Activated CD4-positive, CD25-positive, alpha-beta regulatory T cell treated with anti-CD3 and anti-CD28 coated beads, Interleukin-2, amount 50 U/mL, for 16 hours (primary cell): Measurements from ENCODE around the gene ACTR1A.
"Not testable (repeated sequence)": the region's sequence is repeated elsewhere in the genome, so short reads cannot be mapped to it uniquely, and the experiment has no call there.

Experiments used
- DNase-seq: peaks from one replicate; pipeline ENCODE4 v3.0.0-alpha.2; 2020; ENCODE audit warnings: low read depth, low spot score

Gene ACTR1A

DNA sequence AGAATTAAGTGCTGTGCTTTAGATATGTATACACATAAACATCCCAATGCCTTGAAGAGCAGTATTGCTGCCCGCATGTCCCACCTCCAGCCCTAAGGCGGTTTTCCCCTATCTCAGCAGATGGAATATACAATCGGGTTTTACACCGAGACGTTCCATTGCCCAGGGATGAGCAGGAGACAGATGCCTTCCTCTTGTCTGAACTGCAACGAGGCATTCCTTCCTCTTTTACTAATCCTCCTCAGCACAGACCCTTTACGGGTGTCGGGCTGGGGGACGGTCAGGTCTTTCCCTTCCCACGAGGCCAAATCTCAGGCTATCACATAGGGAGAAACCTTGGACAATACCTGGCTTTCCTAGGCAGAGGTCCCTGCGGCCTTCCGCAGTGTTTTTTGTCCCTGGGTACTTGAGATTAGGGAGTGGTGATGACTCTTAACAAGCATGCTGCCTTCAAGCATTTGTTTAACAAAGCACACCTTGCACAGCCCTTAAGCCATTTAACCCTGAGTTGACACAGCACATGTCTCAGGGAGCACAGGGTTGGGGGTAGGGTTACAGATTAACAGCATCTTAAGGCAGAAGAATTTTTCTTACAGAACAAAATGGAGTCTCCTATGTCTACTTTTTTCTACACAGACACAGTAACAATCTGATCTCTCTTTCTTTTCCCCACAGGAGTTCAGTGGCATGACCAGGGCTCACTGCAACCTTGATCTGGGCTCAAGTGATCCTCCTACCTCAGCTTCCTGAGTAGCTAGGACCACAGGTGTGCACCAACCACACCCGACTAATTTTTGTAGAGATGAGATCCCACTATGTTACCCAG is 47.6 kb downstream of the ACTR1A start:
- DNase-seq = not testable (repeated sequence)

DNA sequence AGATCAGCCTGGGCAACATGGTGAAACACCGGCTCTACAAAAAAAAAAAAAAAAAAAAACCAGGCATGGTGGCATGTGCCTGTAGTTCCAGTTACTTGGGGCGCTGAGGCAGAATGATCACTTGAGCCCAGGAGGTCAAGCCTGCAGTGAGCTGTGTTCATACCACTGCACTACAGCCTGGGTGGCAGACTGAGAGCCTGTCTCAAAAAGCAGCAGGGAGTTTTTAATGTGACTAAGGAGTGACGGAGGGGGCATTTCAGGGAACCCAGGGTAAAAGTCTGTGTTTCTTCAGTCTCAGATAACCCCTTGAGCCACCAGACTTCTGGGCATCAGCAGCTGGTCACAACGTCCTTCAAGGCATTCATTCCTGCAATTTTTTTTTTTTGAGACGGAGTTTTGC is 49.0 kb downstream of the ACTR1A start:
- DNase-seq = no peak

DNA sequence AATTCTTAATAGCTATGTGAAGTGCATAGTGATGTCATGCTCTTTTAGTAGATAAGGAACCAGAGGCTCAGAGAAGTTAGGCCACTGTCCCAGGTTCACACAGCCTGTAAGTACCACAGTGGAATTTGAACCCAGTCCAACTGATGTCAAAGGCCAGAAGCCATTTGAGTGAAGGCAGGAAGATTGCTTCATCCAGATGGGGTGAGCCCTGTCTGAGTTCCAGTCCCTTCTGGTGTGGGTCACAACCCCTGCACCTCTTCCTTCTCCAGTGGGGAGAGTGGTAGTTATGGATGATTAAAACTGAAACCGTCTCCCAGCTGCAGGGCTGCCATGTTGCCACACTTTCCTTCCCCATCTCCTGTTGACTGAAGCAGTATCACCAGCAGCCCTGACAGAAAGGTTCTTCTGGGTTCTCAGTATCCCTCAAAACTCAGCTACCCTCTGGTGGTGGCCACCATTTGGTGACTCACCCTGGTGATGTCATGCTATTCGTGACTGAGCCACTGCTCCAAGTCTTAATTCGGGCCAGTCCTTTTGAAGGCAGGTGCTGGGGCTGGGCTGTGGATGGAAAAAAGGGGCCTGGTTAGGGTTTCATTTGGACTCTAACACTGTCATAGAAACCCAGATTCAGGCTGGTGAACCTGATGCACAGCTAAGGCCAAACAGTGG is 49.7 kb downstream of the ACTR1A start:
- no peak for DNase-seq

DNA sequence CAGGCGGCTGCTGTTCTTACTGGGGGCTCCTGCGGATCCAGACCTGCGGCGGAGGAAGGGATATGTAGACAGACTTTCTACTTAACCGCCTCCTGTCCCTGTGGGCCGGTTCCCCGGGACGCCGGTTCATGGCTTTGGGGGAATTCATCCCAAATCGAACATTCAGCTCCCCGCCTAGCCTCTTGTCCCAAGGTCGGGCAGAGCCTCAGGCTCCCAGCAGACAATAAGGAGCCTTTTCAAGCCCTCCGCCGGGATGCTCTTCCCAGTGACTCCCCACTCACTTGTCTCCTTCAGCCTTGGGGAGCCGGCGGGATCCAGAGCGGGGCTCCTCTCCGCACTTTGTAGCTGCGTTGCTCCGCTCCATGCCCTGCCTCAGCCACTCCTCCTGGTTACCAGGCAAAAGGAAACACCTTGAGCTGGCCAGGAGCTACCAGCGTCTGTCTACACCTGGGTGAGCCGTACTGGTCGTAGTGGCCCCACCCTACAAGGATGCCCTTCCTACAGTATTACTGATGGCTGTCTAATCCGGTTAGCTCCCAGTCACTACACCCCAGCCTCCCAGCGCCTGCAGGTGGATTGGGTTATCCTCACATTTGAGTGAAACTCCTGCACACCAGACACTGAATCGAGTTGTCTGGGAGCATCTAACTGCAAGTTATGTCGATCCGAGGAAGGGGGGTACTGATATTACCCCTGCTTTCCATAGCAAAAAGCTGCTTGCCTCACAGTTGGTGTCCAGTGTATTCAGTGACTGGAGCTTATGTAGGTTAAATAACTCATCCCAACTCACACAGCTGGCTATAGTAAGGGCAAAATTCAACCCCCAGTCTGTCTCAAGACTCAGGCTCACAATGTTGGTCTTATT is 51.2 kb downstream of the ACTR1A start, which contains the start of gene C10orf95:
Gene C10orf95, minus strand, starts transcription at position 439 of the 865 bp plus-strand sequence. CDS start 450 bp downstream, outside the sequence.
- DNase-seq = no peak

DNA sequence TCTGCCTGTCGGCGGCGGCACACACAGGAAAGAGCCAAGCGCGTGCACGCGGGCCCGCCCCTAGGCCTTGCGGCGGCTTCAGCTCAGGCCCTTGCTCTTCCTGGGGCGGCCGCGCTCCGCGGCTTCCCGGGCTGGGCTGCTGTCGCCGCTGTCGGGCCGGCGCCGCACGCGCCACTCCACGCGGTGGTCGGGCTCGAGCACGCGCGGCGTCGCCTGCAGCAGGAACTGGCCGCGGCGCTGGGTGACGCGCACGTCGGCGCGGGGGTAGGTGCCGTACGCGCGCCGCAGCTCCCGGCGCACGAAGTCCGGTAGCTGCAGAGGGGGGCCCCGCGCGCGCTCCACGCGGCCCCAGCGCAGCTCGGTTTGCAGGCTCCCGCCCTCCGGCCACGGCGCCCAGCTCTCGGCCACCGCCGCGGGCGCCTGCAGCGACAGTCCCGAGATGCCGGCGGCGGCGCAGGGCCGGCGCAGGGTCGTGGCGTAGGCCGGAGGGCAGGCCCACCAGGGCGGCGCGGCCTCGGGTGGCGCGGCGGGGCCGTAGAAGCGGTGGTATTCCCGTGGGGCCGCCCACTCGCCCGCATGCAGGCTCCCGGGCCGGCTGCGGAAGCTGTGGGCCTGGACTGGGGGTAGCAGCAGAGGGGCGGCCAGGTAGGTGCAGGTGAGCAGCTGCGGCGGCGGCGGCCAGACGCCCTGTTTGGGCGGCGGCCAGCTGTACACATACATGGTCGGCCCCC is 52.0 kb downstream of the ACTR1A start:
- DNase-seq = peak; percentile 64

DNA sequence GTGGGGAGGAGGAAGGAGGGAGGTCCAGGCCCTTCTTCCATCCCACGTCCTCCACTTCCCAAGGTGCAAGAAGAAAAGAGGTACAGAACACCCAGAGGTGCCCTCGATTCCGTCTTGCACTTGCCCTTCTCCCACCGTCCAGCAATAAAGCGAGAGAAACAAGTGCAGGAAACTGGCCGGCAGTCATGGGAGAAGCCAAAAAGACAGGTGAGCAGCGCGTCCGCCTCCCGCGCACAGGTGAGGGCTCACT is 52.5 kb downstream of the ACTR1A start:
- DNase-seq = no peak

DNA sequence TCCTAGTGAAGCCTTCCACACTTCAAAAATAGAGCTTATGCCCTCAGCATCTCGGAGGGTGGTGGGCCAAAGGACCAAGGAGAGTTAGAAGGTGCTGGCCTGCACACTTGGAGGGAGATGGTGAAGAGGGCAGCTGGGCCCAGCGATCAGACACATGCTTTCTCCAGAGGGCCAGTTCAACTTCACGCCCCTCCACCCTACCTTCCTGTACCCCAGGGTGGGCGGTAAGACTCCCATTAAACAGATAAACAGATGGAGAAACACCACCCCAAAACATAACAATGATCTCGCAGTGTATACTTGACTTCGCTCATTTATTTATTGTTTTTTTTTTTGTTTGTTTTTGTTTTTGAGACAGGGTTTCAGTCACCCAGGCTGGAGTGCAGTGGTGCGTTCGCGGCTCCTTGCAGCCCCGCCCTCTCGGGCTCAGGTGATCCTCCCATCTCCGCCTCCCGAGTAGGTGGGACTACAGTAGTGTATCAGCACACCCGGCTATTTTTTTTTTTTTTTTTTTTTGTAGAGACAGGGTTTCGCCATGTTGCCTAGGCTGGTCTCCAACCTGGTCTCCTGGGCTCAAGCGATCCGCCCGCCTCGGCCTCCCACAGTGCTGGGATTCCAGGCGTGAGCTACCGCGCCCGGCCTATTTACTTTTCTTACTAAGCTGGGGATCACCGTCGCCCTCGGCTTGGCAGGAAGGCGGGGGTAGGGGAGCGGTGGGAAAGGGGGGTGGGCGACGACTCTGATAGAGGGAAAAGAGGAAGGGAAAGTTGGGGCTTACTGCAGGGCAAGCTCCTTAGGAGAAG is 53.0 kb downstream of the ACTR1A start:
- peak; percentile 71 for DNase-seq

DNA sequence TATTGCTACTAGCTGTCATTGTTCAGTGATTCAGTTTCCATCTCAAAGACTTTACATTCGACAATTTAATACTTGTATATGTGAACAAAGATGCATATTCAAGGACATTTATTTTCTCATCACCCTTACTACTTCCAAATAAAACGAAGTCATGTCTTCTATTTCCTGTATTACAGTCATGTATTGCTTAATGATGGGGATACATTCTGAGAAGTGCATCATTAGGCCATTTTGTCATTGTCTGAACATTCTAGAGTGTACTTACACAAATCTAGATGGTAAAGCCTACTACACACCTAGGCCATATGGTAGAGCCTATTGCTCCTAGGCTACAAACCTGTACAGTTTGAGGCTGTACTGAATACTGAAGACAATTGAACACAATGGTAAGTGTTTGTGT is 57.7 kb downstream of the ACTR1A start:
- DNase-seq = no peak

DNA sequence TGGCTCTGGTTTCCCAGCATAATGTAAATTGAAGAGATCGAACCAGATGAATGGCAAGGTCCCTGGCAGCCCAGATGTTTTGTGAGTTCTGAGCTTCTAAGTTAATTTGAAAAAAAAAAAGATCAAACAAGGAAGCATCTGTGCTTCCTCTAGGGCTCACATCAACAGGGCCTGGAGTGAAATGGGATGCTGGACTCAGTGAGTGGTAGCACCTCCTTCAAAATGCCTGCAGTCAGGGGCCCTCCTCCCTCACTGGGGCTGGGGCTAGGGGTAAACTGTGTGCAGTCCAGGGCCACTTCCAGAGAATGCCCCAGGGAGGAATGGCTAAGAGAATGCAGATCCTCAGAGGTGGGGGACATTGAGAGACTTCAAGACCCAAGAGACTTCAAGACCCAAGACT is 64.1 kb downstream of the ACTR1A start:
- DNase-seq = no peak

DNA sequence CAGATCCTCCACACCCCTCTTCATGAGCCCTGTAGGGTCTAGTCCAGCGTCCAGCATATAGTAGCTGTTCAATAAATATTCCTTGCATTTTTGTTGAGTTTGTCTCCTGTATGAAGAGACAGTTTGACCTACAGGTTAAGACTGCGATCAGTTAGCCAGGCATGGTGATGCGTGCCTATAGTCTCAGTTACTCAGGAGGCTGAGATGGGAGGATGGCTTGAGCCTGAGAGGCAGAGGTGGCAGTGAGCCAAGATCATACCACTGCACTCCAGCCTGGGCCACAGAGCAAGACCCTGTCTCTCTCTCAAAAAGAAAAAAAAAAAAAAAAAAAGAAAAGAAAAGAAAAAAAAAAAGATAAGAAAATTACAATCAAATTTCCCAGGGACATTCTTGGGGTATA is 65.0 kb downstream of the ACTR1A start:
- no peak for DNase-seq

DNA sequence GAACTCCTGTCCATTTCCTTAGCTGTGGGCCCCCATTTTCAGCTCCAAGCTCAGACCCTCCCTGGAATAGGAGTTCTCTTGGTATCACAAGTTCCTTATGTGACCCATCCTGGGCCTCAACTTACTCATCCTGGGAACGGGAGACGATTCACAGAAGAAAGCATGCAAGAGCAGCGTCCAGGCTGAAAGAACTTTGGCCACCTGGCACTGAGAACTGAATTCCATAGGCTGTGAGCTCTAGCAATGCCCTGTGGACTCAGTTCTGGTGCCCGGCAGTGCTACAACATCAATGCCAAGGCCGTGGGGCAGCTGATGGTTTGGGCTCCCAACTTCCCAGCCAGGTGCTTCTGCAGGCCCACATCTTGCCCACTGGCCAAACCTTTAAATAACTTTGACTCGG is 66.2 kb downstream of the ACTR1A start:
- no peak for DNase-seq

DNA sequence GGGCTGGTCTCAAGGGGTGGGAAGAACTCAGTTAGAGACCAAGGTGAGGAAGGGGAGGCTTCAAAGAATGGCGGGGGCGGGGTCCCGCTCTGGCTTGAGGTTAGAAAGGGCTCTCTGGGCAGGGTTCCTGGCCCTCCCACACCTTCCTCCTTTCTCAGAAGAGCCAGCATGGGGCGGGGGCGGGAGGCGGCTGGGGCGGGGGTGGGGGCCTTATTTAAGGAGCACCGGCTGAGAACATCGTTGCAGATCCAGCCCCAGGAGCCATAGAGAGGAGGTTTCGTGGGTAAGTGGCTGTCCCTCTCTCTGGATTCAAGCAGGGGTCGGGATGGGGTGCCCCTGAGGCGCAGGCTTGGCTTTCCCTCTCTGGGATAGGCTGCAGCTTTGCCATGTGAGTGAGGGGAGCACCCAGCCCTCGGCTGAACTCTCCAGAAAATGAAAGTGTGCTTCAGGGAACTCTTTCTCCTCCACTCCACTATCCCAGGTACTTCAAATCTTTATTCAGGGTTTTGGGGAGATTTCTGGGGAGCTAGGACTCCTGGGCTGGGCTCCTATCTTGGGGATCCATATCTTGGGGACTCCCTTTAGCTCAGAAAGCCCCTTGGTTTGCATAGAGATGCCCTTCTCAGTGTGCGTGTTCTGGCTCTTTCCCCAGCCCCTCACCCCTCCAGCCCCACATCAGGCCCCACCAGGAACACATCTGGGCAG is 66.8 kb downstream of the ACTR1A start:
- no peak for DNase-seq

DNA sequence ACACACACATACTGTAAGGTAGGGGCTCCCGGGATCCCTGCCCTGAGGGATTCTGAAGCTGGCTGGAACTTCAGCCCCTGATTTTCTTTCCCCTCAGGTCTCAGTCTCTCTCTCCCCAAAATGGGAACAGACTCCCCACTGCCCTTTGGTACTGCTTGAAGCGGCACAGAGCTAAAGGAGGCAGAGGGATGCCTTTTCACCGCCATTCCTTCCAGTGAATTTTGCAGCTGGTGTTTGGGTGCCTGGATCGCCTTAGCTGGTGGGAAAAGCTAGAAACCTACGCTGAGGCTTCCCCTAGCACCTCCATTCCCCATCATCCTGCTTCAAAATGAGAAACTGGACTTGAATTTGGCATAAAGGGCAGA is 67.4 kb downstream of the ACTR1A start:
- no peak for DNase-seq

DNA sequence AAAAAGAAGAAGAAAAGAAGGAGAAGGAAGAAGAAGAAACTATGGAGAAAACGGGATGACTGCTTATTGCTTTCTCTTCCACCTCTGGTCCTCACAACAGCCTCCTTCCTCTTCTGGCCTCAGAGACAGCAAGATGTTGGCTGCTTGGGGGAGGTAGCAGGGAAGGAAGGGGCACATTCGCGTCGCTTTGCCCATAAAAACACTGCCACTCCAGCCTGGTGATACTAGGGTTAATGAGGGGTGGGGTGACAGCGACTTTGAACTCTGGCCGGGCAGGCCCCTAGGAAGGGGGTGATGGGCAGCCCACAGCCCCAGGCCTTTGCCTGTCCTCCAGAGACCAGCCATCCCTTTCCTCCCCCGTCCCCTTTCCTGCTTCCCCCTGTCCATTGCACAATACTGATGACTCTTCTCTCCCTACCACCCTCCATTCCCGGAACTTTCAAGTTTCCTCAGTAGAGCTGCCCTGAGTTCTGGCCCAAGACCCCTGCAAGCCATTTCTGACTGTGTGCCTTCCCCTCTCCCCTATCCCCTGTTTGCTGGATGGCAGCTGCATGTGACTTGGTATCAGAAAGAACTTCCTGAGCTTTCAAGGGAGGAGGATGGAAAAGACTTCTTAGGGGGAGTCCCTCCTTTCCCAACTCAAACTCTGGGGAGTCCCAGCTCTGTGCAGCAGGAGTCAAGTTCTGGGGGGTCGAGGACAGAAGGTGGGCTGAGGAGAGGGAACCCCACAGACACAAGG is 67.9 kb downstream of the ACTR1A start:
- DNase-seq = no peak

DNA sequence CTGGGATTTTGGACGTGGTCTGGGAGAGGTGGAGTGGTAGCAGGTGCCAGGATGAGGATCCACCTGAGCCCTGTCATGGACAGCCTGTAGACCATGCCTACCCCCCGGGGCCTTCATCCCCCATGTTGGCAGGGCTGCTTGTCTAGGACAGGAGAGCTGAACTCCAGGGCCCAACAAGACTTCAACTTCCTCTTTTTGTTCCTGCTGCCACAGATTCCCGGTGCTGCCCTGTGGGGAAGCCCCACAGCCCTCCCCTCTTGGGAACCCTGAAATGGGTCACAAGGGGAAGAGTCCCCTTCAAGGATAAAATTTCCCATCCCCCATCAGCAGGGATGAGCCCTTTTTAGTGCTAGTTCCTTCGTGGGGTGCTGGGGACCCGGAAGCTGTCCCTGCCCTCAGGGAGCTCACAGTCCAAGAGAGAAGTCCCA is 68.9 kb downstream of the ACTR1A start:
- no peak for DNase-seq

DNA sequence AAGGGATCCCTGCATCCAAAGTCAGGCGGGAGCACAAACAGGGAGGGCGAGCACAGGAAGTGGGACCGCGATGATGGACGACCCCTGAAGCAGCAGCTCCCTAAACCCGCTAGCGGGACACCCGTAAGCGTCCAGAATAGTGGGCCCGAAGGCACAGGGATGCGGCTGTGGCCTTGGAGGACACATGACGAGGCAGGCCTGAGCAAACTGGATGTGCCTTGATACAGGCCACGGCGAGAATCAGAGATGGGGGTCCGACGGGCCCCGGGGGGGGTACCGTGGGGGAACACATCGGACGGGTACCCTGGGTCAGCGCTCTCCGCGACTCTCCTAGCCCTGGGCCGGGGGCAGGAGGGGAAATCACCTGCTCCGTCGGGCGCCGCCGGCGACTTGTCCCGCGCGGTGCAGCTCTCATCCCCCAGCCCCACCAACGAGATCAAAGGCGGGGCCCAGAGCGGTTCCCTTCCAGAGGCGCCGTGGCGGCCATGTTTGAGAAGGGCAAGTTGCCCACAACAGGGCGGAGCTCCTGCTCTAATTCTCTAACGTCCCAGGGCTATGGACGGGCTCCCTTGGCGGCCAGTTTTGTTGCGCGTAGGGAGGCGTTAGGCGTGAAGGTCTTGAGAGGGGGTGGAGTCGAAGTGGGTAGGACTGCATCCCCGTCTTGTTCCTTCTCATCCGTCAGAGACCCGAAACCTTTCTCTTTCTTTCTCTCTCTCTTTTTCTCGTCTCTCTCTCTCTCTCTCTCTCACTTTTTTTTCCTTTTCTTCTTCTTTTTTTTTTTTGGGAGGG is 70.2 kb downstream of the ACTR1A start, which contains the start of gene CUEDC2:
Gene CUEDC2, minus strand, starts transcription at position 413 of the 789 bp plus-strand sequence. CDS start 7,386 bp downstream, outside the sequence.
- peak; percentile 81 for DNase-seq

DNA sequence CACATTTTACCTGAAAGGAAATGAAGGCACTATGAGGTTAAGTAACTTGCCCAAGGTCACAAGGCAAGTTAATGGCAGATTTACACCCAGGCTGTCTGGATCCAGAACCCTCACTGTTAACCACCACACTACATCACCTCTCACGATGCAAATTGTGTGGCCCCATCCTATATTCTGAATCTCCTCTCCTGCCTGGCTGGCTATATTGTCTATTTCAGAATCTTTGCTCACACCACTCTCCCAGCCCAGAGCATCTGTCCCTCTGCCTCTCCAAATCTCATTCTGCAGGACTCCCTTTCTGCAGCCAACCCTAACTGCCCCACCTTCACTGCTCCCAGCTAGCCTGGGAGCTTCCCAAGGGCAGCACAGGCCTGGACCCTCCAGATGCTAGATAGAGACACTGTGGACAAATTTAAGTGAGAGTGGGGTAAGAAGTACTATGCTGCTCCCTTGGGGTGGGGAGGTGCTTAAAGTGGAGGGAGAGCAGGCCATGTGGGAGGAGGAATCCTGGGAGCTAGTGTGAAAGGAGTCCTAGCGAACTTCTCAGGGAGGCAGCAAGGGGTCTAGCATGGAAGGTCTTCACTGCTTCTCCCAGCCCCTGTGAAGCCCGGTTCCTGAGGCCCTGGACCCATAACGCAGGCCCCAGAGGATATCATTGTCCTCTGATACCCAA is 70.9 kb downstream of the ACTR1A start:
- DNase-seq = no peak

DNA sequence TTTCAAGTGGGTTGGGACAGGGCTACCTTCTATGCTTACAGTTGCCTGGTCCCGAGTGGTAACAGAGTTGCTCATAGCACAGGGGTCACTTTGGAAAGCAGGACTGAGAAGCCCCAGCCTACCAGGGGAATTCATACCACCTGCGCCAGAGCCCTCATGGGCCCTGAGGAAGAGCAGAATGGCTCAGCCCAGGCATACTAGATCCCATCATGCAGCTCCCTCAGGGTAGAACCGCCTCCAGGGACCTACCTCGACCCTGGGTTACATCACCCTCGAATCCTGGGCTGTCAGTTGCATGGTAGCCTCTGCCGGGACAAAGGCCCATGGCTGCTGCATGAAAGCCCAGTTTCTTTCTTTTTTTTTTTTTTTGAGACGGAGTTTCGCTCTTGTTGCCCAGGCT is 73.0 kb downstream of the ACTR1A start:
- DNase-seq = no peak
